Activated CD4-positive, alpha-beta T cell treated with anti-CD3 and anti-CD28 coated beads, Interleukin-2, amount 10 ng/mL, durations not matched to agents 24 days and 14 days (primary cell): ENCODE results near the gene TAF4. TPM values are rescaled to one million over a fixed set of nuclear protein-coding genes. Genes with fewer than 3 reads are reported as not detected.

Source experiments
- DNase-seq: peaks from one replicate; pipeline ENCODE4 v3.0.0; 2022
- H3K27ac Mint-ChIP-seq: one replicate; pipeline ENCODE4 v1.8.0; 2022; ENCODE audit warnings: mild to moderate bottlenecking, mixed read lengths
- H3K27me3 Mint-ChIP-seq: one replicate; pipeline ENCODE4 v1.8.0; 2022; ENCODE audit warnings: mixed read lengths
- H3K36me3 Mint-ChIP-seq: one replicate; pipeline ENCODE4 v1.8.0; 2022; ENCODE audit warnings: low read depth, mild to moderate bottlenecking, mixed read lengths
- H3K4me1 Mint-ChIP-seq: one replicate; pipeline ENCODE4 v1.8.0; 2021; ENCODE audit warnings: mixed read lengths
- H3K4me3 Mint-ChIP-seq: one replicate; pipeline ENCODE4 v1.8.0; 2022; ENCODE audit warnings: mild to moderate bottlenecking, moderate library complexity, mixed read lengths
- H3K9me3 Mint-ChIP-seq: one replicate; pipeline ENCODE4 v1.8.0; 2021; ENCODE audit warnings: mixed read lengths
- intact Hi-C: fragments of 100-400 bp; cut with micrococcal nuclease; formaldehyde crosslinking; loops from one replicate; pipeline ENCODE4 v1.15.1; 2023
- total RNA-seq: library from RNA; stranded (reverse); gene quantifications from 2 replicates; pipeline ENCODE4 v1.2.3, GENCODE V29; 2022

TAF4 gene
- total RNA-seq, 1 donor from 2014 or later = 25.6 TPM

- no peak overlapping the region for H3K4me3 Mint-ChIP-seq
- no peak overlapping the region for H3K27ac Mint-ChIP-seq
- no peak for DNase-seq
- H3K9me3 Mint-ChIP-seq = no peaks in the 10 kb centered on the region
- no peaks in the 10 kb centered on the region for H3K27me3 Mint-ChIP-seq
- peaks cover 4% of the 10 kb centered on the region for H3K4me1 Mint-ChIP-seq
- intact Hi-C loops = no loop called here
- H3K36me3 Mint-ChIP-seq = no peaks in the 10 kb centered on the region
These were observed 16.8 kb downstream of the TAF4 start for GRCh38 chr20:62048821-62049291.

GRCh38 chr20:62048346-62048761, 17.3 kb downstream of the TAF4 start:
- Mint-ChIP-seq H3K9me3 (no peaks in the 10 kb centered on the region), H3K4me1 (peaks cover 4% of the 10 kb centered on the region), H3K4me3 (no peak overlapping the region), H3K27ac (no peak overlapping the region), H3K36me3 (no peaks in the 10 kb centered on the region), H3K27me3 (no peaks in the 10 kb centered on the region)
- intact Hi-C loops = no loop called here
- no peak for DNase-seq

GRCh38 chr20:62047666-62048345, 17.9 kb downstream of the TAF4 start:
- H3K4me3 Mint-ChIP-seq = no peak overlapping the region
- peaks cover 4% of the 10 kb centered on the region for H3K4me1 Mint-ChIP-seq
- intact Hi-C loops = no loop called here
- no peaks in the 10 kb centered on the region for H3K27me3 Mint-ChIP-seq
- no peaks in the 10 kb centered on the region for H3K36me3 Mint-ChIP-seq
- no peak overlapping the region for H3K27ac Mint-ChIP-seq
- no peak for DNase-seq
- no peaks in the 10 kb centered on the region for H3K9me3 Mint-ChIP-seq

- H3K4me1 Mint-ChIP-seq = no peaks in the 10 kb centered on the region
- no peak for DNase-seq
- no peaks in the 10 kb centered on the region for H3K9me3 Mint-ChIP-seq
- intact Hi-C loops = no loop called here
- H3K27ac Mint-ChIP-seq = no peak overlapping the region
- no peak overlapping the region for H3K4me3 Mint-ChIP-seq
- H3K36me3 Mint-ChIP-seq = no peaks in the 10 kb centered on the region
- no peaks in the 10 kb centered on the region for H3K27me3 Mint-ChIP-seq
These were observed 19.2 kb downstream of the TAF4 start for GRCh38 chr20:62046431-62046830.

- DNase-seq = no peak
- H3K36me3 Mint-ChIP-seq = no peaks in the 10 kb centered on the region
- no peaks in the 10 kb centered on the region for H3K27me3 Mint-ChIP-seq
- intact Hi-C loops = no loop called here
- H3K27ac Mint-ChIP-seq = no peak overlapping the region
- no peaks in the 10 kb centered on the region for H3K9me3 Mint-ChIP-seq
- no peak overlapping the region for H3K4me3 Mint-ChIP-seq
- no peaks in the 10 kb centered on the region for H3K4me1 Mint-ChIP-seq
These were observed 20.0 kb downstream of the TAF4 start for GRCh38 chr20:62045529-62046285.

GRCh38 chr20:62045118-62045517, 20.6 kb downstream of the TAF4 start:
- Mint-ChIP-seq H3K4me1 (no peaks in the 10 kb centered on the region), H3K9me3 (no peaks in the 10 kb centered on the region), H3K27ac (no peak overlapping the region), H3K4me3 (no peak overlapping the region), H3K36me3 (no peaks in the 10 kb centered on the region), H3K27me3 (no peaks in the 10 kb centered on the region)
- intact Hi-C loops = no loop called here
- DNase-seq = no peak

GRCh38 chr20:62044631-62045030, 21.1 kb downstream of the TAF4 start:
- intact Hi-C loops = no loop called here
- Mint-ChIP-seq H3K9me3 (no peaks in the 10 kb centered on the region), H3K27ac (no peak overlapping the region), H3K27me3 (no peaks in the 10 kb centered on the region), H3K36me3 (no peaks in the 10 kb centered on the region), H3K4me1 (peaks cover 2% of the 10 kb centered on the region), H3K4me3 (no peak overlapping the region)
- no peak for DNase-seq

- Mint-ChIP-seq H3K9me3 (no peaks in the 10 kb centered on the region), H3K27ac (no peak overlapping the region), H3K4me3 (no peak overlapping the region), H3K27me3 (no peaks in the 10 kb centered on the region), H3K36me3 (no peaks in the 10 kb centered on the region), H3K4me1 (peaks cover 4% of the 10 kb centered on the region)
- DNase-seq = no peak
- intact Hi-C loops = no loop called here
These were observed 22.4 kb downstream of the TAF4 start for GRCh38 chr20:62043131-62043914.

GRCh38 chr20:62042025-62042820, 23.5 kb downstream of the TAF4 start:
- H3K4me1 Mint-ChIP-seq = peaks cover 4% of the 10 kb centered on the region
- intact Hi-C loops = no loop called here
- no peak overlapping the region for H3K4me3 Mint-ChIP-seq
- no peak for DNase-seq
- no peaks in the 10 kb centered on the region for H3K9me3 Mint-ChIP-seq
- H3K27ac Mint-ChIP-seq = no peak overlapping the region
- no peaks in the 10 kb centered on the region for H3K27me3 Mint-ChIP-seq
- peaks cover 2% of the 10 kb centered on the region for H3K36me3 Mint-ChIP-seq

GRCh38 chr20:62040933-62041332, 24.7 kb downstream of the TAF4 start:
- no peaks in the 10 kb centered on the region for H3K27me3 Mint-ChIP-seq
- peaks cover 2% of the 10 kb centered on the region for H3K36me3 Mint-ChIP-seq
- H3K4me1 Mint-ChIP-seq = peaks cover 4% of the 10 kb centered on the region
- intact Hi-C loops = no loop called here
- no peaks in the 10 kb centered on the region for H3K9me3 Mint-ChIP-seq
- no peak overlapping the region for H3K27ac Mint-ChIP-seq
- no peak overlapping the region for H3K4me3 Mint-ChIP-seq
- DNase-seq = no peak

- Mint-ChIP-seq H3K4me1 (peaks cover 4% of the 10 kb centered on the region), H3K36me3 (peaks cover 2% of the 10 kb centered on the region), H3K4me3 (no peak overlapping the region), H3K27ac (no peak overlapping the region), H3K9me3 (no peaks in the 10 kb centered on the region), H3K27me3 (no peaks in the 10 kb centered on the region)
- intact Hi-C loops = no loop called here
- DNase-seq = no peak
These were observed 25.2 kb downstream of the TAF4 start for GRCh38 chr20:62040381-62040922.

GRCh38 chr20:62039738-62040137, 25.9 kb downstream of the TAF4 start:
- no peak overlapping the region for H3K4me3 Mint-ChIP-seq
- DNase-seq = no peak
- intact Hi-C loops = no loop called here
- peaks cover 4% of the 10 kb centered on the region for H3K4me1 Mint-ChIP-seq
- H3K27ac Mint-ChIP-seq = no peak overlapping the region
- H3K9me3 Mint-ChIP-seq = no peaks in the 10 kb centered on the region
- H3K36me3 Mint-ChIP-seq = peaks cover 2% of the 10 kb centered on the region
- H3K27me3 Mint-ChIP-seq = no peaks in the 10 kb centered on the region

- no peak overlapping the region for H3K4me3 Mint-ChIP-seq
- no peaks in the 10 kb centered on the region for H3K9me3 Mint-ChIP-seq
- intact Hi-C loops = no loop called here
- H3K36me3 Mint-ChIP-seq = peaks cover 2% of the 10 kb centered on the region
- no peak overlapping the region for H3K27ac Mint-ChIP-seq
- peaks cover 24% of the 10 kb centered on the region for H3K4me1 Mint-ChIP-seq
- no peak for DNase-seq
- H3K27me3 Mint-ChIP-seq = no peaks in the 10 kb centered on the region
These were observed 32.9 kb downstream of the TAF4 start for GRCh38 chr20:62032609-62033368.
